GM18499 (cell line): ENCODE results near the gene TACC2.
"Not testable (repeated sequence)": the region's sequence is repeated elsewhere in the genome, so short reads cannot be mapped to it uniquely, and the experiment has no call there.

Experiments used
- ATAC-seq: cut with Tn5 transposase; IDR thresholded peaks from one replicate; pipeline ENCODE4 v1.9.1; 2021; ENCODE audit warnings: moderate number of reproducible peaks; ENCODE audit not compliant: insufficient read depth, unreplicated experiment

TACC2 gene, protein sequence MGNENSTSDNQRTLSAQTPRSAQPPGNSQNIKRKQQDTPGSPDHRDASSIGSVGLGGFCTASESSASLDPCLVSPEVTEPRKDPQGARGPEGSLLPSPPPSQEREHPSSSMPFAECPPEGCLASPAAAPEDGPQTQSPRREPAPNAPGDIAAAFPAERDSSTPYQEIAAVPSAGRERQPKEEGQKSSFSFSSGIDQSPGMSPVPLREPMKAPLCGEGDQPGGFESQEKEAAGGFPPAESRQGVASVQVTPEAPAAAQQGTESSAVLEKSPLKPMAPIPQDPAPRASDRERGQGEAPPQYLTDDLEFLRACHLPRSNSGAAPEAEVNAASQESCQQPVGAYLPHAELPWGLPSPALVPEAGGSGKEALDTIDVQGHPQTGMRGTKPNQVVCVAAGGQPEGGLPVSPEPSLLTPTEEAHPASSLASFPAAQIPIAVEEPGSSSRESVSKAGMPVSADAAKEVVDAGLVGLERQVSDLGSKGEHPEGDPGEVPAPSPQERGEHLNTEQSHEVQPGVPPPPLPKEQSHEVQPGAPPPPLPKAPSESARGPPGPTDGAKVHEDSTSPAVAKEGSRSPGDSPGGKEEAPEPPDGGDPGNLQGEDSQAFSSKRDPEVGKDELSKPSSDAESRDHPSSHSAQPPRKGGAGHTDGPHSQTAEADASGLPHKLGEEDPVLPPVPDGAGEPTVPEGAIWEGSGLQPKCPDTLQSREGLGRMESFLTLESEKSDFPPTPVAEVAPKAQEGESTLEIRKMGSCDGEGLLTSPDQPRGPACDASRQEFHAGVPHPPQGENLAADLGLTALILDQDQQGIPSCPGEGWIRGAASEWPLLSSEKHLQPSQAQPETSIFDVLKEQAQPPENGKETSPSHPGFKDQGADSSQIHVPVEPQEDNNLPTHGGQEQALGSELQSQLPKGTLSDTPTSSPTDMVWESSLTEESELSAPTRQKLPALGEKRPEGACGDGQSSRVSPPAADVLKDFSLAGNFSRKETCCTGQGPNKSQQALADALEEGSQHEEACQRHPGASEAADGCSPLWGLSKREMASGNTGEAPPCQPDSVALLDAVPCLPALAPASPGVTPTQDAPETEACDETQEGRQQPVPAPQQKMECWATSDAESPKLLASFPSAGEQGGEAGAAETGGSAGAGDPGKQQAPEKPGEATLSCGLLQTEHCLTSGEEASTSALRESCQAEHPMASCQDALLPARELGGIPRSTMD (N-terminal part only)

DNA sequence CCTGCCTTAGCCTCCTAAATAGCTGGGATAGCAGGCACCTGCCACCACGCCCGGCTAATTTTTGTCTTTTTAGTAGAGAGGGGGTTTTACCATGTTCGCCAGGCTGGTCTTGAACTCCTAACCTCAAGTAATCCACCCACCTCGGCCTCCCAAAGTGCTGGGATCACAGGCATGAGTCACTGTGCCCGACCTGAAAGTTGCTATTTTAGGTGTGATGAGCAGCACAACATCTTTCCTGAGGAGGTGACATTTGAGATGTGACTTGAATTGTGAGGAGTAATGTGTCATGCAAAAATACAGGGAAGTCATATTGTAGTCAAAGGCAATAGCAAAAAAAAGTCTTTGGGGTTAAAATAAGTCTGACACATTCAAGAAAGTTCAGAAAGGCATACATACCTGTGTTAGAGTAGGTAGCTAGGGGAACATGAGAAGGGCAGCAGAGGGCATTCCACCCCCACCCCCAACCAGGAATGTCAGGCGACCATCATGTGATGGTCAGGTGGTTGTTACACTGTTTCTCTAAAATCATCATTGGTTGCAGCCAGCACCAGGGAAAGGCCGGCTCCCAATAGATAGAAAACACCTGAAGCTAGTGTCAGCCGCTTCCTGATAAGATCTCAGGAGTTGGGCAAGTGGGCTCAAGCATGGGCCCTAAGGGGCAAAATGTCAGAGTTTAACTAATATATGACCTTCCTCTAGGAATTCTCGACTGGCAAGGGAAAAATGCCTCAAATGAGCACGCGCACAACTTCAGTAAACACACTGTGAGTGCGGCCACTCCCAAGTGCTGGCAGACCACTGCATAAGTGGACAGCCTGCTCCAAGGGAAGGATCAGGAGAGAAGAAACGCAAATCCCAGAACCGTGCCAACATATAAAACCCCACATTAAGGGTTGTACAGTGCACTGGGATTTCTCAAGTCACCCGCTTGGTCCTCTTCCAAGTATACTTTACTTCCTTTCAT lies at the start of gene TACC2:
TSS of gene TACC2 (plus strand) at position 803 of the 964 bp plus-strand sequence. CDS start 32,819 bp downstream, outside the sequence.
- ATAC-seq, result no peak

- no peak for ATAC-seq
Observed at GRCh38 chr10:121941532-121941931, 47.4 kb upstream of the TACC2 start.

DNA sequence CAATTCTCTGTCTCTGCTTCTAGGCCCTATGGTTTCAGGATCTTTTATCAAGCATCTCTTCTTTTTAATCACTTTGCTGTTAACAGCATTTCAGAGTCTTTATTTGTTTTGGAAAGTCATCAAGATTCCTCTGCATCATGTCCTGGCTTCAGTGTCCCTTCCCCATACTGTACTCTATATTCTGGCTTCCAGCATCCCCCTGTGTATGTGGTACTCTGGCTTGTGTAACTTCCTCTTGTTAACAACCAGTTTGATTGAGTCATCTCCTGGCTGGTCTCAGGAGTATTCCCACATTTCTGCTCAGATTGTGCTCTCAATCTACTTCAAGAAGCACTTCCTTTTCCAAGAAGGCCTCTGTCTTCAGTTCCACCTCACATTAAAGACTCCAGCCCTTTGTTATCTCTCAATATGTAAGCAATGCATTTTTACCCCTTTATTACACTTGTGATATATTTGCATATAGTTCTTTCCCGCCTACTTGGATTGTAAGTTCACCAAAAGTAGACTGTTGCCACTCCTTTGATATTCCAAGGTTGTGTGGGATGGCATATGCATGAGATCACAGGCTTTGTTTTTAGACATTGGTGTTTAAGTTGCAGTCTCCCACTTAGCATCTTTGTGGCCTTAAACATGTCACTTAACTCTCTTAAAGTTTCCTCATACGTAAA lies 46.1 kb upstream of the TACC2 start:
- ATAC-seq, result no peak

- no peak for ATAC-seq
Observed at GRCh38 chr10:121947343-121948330, 41.3 kb upstream of the TACC2 start.

DNA sequence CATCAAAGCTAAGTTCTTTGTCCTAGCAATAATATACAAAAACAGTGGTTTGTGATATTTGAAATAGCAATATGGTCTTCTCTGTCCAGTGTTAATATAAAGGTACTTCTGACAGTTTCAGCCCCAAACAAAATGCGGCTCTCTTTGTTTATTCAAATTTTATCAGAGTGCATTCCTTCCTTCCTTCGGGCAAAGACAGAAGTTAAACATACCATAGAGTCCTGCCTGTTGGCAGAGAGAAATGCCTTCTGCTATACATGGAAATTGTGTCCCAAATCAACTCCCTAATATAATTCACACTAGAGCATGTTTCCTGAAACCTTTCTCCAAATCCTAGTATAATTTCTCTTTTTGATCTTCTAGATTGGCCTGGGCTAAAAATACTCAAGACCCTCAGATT lies 39.9 kb upstream of the TACC2 start:
- no peak for ATAC-seq

DNA sequence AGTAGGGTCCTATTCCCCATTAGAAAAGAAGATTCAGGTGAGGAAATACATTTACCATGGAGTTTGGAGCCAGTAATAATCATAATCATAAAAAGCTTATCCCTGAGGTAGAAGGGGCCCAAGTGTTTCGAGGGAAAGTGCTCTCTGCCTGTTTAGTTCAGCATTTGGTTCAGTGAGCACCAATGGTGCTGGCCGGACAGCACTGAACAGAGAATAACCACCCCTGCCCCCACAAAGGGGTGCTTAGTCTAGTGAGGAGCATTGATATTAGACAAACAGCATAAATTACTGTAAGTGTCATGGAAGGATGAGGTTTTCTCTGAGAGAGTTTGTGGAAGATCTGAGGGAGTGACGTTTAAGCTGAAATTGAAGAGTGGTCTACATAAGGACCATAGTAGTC lies 39.5 kb upstream of the TACC2 start:
- no peak for ATAC-seq

DNA sequence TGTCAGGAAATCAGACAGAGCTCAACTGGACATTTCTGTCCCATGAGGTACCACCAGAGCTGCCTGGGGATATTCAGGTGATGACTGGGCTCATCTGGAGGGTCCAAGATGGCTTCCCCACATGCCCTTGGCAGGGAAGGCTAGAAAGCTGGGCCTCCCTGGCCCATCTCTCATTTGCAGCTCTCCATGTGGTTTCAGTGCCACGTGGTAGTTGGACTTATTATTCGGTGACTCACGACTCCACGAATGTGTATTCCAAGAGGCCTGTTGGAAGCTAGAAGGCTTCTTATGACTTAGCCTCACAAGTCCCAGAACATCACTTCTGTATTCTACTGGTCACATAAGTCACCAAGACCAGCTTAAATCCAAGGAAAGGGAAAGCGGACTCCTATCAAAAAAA lies 36.7 kb upstream of the TACC2 start:
- ATAC-seq, result no peak

- no peak for ATAC-seq
Observed at GRCh38 chr10:121956111-121957061, 32.6 kb upstream of the TACC2 start.

DNA sequence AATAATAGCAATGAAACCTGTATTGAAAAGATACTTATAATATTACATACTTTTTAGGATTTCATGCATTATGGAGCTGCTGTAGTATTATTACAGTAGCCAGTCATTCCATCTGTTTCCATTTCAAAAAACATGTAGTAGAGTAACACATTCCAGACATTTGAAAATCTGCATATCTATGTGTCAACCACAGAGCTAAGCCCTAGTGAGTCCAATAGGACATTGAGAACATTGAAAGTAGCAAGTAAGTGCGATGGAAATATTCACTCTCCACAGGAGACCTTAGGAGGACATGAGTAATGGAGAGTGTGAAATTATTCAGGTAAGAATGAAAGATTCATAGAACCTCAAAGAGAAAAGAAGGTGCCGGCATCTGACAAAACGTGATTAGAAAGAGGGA lies 29.3 kb upstream of the TACC2 start:
- no peak for ATAC-seq

DNA sequence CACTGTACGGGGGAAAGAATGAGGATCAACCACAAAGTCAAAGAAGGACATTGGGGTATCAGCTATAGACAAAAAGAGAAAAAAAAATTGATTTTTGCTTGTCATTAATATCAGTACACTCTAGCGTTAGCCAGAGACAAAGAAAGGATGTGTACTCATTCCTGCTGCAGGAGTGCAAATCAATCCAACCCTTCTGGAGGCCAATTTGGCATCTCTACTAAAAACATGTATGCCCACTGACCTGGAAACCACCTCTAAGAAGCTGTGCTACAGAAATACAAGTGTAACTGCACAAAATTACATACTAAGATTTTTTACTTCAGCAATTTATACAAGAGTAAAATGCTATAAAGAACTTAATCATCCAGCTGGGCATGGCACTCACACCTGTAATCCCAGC lies 27.5 kb upstream of the TACC2 start:
- no peak for ATAC-seq

DNA sequence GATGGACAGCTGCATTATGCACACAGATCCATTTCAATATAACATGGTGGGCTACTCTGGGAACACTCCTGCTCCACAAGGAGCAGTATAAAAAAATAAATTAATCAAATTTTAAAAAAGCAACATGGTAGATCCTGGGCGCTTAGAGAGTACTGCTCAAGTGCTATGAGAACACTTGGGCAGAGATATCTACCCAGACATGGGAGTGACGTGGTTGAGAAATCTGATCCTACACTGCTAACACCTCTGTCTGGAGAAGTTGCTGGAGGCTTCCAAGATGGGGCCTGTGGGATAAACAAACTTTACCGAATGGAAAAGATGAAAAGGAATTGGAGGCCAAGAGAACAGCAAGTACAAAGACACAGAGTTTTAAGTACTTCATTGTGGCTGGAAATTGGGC lies 23.0 kb upstream of the TACC2 start:
- ATAC-seq, result no peak

GRCh38 chr10:121969086-121969485 lies 19.9 kb upstream of the TACC2 start:
- not testable (repeated sequence) for ATAC-seq

- no peak for ATAC-seq
Observed at GRCh38 chr10:121974019-121974534, 14.9 kb upstream of the TACC2 start.

DNA sequence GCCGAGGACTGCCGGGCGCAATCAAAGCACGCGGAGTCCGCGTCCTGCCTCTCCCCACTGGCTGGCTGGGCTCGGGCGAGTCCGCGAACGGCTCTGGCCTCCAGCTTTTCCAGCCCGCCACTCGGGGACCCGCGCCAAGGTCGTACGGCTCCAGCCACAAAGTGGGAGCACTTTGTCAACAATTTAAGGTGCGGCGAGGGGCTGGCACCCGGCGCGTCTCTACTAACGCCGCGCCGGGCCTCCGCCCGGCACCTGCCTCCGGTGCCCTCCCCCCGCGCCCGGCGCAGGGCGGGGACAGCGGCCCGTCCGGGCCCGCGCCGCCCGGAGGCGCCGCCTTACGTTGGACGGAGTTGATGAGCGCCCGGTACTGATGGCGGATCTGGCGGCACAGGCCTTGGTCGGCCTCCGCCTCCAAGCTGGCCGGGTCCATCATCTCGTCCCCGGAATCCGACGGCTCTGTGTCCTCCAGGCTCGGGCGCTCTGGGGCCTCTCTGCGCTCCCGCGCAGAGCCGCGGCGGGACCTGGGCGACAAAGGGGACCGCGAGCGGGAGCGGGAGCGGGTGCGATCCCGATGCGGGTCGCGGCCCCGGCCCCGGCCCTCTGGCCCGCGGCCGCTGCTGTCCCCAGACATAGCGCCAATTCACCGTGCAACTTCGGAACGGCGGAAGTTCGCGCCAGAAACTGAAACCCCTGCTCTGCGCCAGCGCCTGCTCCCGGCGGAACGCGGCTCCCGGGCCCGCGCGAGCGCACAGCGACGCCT lies 14.2 kb upstream of the TACC2 start, which contains the start of gene NSMCE4A:
TSS of gene NSMCE4A (minus strand) at position 683 of the 760 bp plus-strand sequence. CDS start at position 631, 52 bp downstream.
- ATAC-seq, result no peak

DNA sequence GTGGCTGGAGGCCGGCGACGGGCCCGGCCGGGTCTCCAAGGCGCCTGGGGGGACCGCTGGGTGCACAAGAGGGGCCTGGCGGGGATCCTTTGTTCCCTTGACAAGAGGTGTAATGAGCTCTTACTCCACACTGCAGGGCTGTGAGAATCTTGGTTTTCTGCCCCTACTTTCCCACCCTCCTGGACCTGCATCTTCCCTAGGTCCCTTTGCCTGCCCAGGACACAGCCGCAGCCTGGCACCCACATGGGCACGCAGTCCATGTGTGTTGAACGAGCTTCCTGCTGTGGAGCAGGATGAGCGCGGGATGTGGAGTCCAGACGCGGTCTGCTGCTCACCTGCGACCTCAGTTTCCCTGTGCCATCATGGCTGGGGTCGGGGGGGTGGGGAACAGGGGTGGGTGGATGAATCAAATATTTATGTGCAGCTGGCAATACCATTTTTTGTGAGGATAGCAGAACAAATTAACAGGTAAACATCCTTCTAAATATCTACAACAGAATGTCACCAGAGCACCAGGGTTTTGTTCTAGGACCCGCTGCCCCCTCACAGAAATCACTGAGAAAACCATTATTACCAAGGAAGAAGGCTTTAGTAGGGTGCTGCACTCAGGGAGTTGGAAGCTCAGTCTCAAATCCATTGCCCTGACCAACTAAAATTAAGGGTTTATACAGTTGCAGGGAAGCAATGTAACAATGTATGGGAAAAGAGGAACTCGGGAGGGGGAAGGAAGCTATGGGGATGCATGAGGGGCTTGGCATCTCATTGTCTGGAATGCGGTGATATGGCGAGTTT lies 13.5 kb upstream of the TACC2 start:
- no peak for ATAC-seq
